ENCODE measurements around the gene C3orf49. TPM values are rescaled to one million over a fixed set of nuclear protein-coding genes. Genes with fewer than 3 reads are reported as not detected.
A peak's percentile ranks its signal among the peaks of the same experiment; 100 is the strongest.

The C3orf49 gene
- total RNA-seq, 1 donor from 2014 or later: not detected

DNA sequence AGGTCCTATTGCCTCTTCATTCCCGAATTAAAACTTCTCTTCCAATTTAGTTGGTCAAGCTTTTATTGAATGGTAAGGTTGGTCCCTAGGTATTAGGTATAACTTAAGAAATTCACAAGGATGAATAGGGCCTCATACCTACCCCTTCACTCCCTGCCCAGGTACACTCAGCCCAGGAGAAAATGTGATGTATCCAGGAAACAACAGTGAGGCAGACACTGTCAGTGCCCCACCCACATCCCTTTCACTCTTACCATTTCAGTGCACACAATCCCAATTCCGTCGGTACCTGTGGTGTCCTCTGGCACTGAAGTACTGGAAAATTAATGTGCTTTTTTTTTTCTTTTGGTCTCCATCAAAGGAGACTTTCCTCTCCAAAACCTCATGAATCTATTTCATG lies 10.5 kb upstream of the C3orf49 start:
- intact Hi-C loops (cut with micrococcal nuclease): no loop called here
- ChIA-PET CTCF (interaction anchor here (1.1 kb wide), 1 partner anchor 10 kb away, joined by 4 read pairs; the partner anchor contains the start of gene C3orf49), POLR2A (no interaction called here)
- TF ChIP-seq, protein P1, sequence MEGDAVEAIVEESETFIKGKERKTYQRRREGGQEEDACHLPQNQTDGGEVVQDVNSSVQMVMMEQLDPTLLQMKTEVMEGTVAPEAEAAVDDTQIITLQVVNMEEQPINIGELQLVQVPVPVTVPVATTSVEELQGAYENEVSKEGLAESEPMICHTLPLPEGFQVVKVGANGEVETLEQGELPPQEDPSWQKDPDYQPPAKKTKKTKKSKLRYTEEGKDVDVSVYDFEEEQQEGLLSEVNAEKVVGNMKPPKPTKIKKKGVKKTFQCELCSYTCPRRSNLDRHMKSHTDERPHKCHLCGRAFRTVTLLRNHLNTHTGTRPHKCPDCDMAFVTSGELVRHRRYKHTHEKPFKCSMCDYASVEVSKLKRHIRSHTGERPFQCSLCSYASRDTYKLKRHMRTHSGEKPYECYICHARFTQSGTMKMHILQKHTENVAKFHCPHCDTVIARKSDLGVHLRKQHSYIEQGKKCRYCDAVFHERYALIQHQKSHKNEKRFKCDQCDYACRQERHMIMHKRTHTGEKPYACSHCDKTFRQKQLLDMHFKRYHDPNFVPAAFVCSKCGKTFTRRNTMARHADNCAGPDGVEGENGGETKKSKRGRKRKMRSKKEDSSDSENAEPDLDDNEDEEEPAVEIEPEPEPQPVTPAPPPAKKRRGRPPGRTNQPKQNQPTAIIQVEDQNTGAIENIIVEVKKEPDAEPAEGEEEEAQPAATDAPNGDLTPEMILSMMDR (IDR thresholded peaks at IDR 0.05): no peak
- ATAC-seq (ENCODE audit: low read depth) (no peak), DNase-seq (no peak)
- Mint-ChIP-seq H3K4me3 (no peak overlapping the region), H3K9me3 (no peaks in the 10 kb centered on the region), H3K36me3 (ENCODE audit: low read depth) (no peaks in the 10 kb centered on the region), H3K27ac (no peak overlapping the region), H3K4me1 (no peaks in the 10 kb centered on the region), H3K27me3 (no peaks in the 10 kb centered on the region)

DNA sequence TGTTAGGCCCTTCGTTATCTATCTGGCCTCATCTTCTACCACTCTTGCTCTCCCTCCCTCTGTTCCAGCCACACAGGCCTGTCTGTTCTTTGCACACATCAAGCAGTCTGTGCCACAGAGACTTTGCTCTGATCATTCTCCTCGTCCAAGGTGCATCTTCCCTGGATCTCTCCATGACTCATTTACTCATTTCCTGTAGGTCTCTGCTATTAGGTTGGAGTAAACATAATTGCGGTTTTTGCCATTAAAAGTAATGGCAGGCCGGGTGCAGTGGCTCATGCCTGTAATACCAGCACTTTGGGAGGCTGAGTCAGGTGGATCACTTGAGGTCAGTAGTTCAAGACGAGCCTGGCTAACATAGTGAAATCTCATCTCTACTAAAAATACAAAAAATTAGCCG lies 9.5 kb upstream of the C3orf49 start:
- no peaks in the 10 kb centered on the region for H3K4me1 Mint-ChIP-seq
- ATAC-seq (ENCODE audit: low read depth) (no peak), DNase-seq (no peak)
- H3K9me3 Mint-ChIP-seq: no peaks in the 10 kb centered on the region
- H3K36me3 Mint-ChIP-seq (ENCODE audit: low read depth): no peaks in the 10 kb centered on the region
- H3K4me3 Mint-ChIP-seq: no peak overlapping the region
- intact Hi-C loops (cut with micrococcal nuclease): no loop called here
- ChIA-PET CTCF (no interaction called here), POLR2A (no interaction called here)
- TF ChIP-seq, protein P1 (IDR thresholded peaks at IDR 0.05): no peak
- no peak overlapping the region for H3K27ac Mint-ChIP-seq
- H3K27me3 Mint-ChIP-seq: no peaks in the 10 kb centered on the region

DNA sequence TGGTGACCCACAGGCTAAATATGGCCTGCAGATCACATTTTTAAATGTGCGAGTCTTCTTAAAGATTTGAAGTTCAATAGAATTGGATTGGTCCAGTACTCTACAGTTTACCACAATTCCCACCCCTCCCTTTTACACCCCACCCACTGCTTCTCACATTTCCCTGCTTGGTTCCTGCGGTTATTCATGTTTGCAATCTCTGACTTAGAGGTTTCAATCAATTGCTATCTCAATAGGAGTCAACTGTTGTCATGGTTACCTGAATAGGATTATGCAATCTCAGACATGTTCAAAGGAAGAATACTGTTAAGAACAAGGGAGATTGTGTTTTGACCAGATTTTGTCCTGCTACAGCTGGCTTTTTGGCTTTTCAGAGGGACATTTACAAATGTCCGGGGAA lies 4.9 kb upstream of the C3orf49 start:
- Mint-ChIP-seq H3K9me3 (no peaks in the 10 kb centered on the region), H3K4me1 (no peaks in the 10 kb centered on the region), H3K36me3 (ENCODE audit: low read depth) (no peaks in the 10 kb centered on the region), H3K27ac (no peak overlapping the region), H3K4me3 (no peak overlapping the region), H3K27me3 (no peaks in the 10 kb centered on the region)
- intact Hi-C loops (cut with micrococcal nuclease): no loop called here
- TF ChIP-seq, protein P1 (IDR thresholded peaks at IDR 0.05): no peak
- ATAC-seq (ENCODE audit: low read depth): no peak
- CTCF ChIA-PET: no interaction called here
- DNase-seq: no peak
- POLR2A ChIA-PET: no interaction called here

- Mint-ChIP-seq H3K36me3 (ENCODE audit: low read depth) (no peaks in the 10 kb centered on the region), H3K4me3 (no peak overlapping the region), H3K4me1 (no peaks in the 10 kb centered on the region), H3K27ac (no peak overlapping the region), H3K9me3 (no peaks in the 10 kb centered on the region), H3K27me3 (no peaks in the 10 kb centered on the region)
- POLR2A ChIA-PET: no interaction called here
- no peak for DNase-seq
- intact Hi-C loops (cut with micrococcal nuclease): loop anchor here (5.0 kb wide), 2 partner anchors 1150 to 1615 kb away; no protein-coding TSS in a partner anchor
- no peak for ATAC-seq (ENCODE audit: low read depth)
- CTCF ChIA-PET: interaction anchor here (0.8 to 3.4 kb wide), 6 partner anchors 9 to 1489 kb away, joined by 3 to 25 read pairs (median 4); no protein-coding TSS in a partner anchor
- TF ChIP-seq, protein P1 (IDR thresholded peaks at IDR 0.05): no peak
These were observed 1.9 kb upstream of the C3orf49 start for GRCh38 chr3:63817225-63817624.

GRCh38 chr3:63818282-63819150 lies 583 bp upstream of the C3orf49 start:
- intact Hi-C loops (cut with micrococcal nuclease): loop anchor here (1.0 to 5.0 kb wide), 4 partner anchors 175 to 1616 kb away; no protein-coding TSS in a partner anchor
- ChIA-PET CTCF (interaction anchor here (0.7 to 3.4 kb wide), 13 partner anchors 10 to 1488 kb away, joined by 3 to 25 read pairs (median 4); no protein-coding TSS in a partner anchor), POLR2A (no interaction called here)
- Mint-ChIP-seq H3K27ac (no peak overlapping the region), H3K4me1 (no peaks in the 10 kb centered on the region), H3K4me3 (no peak overlapping the region), H3K9me3 (no peaks in the 10 kb centered on the region), H3K27me3 (no peaks in the 10 kb centered on the region), H3K36me3 (ENCODE audit: low read depth) (no peaks in the 10 kb centered on the region)
- DNase-seq (peak; percentile 21), ATAC-seq (ENCODE audit: low read depth) (peak; percentile 31)
- TF ChIP-seq, protein P1 (IDR thresholded peaks at IDR 0.05): peak; percentile 43

Data from activated B cell treated with CpG ODN at 0.5 μM for 24 hours (primary cell).